HG02970 (cell line): ENCODE data around the gene RUNDC3A.

Source experiments
- ATAC-seq: cut with Tn5 transposase; IDR thresholded peaks from one replicate; pipeline ENCODE4 v1.9.1; 2021; ENCODE audit warnings: mild to moderate bottlenecking, moderate library complexity, moderate number of reproducible peaks; ENCODE audit not compliant: unreplicated experiment, low FRiP score

RUNDC3A gene

GRCh38 chr17:44308320-44308818, at the start of gene RUNDC3A:
TSS of gene RUNDC3A (plus strand) at chr17:44308601. CDS start at chr17:44308833, 232 bp downstream.
- ATAC-seq, result no peak

GRCh38 chr17:44258811-44259351, 49.5 kb upstream of the RUNDC3A start:
- ATAC-seq, result no peak

GRCh38 chr17:44260296-44260695, 48.1 kb upstream of the RUNDC3A start:
- ATAC-seq, result no peak

- ATAC-seq, result no peak
Measured at GRCh38 chr17:44262654-44263225, 45.7 kb upstream of the RUNDC3A start.

- ATAC-seq, result no peak
Measured at GRCh38 chr17:44263345-44263902, 45.0 kb upstream of the RUNDC3A start.

GRCh38 chr17:44266402-44267164, 41.8 kb upstream of the RUNDC3A start:
- ATAC-seq, result no peak

GRCh38 chr17:44267165-44267455, 41.3 kb upstream of the RUNDC3A start:
- no peak for ATAC-seq

GRCh38 chr17:44267818-44268490, 40.4 kb upstream of the RUNDC3A start, which contains the start of gene SLC4A1:
TSS of gene SLC4A1 (minus strand) at chr17:44268135. CDS start at chr17:44262866, 5,269 bp downstream.
- ATAC-seq, result no peak

- no peak for ATAC-seq
Measured at GRCh38 chr17:44268709-44269534, 39.5 kb upstream of the RUNDC3A start.

- ATAC-seq, result no peak
Measured at GRCh38 chr17:44269535-44270240, 38.7 kb upstream of the RUNDC3A start.

- no peak for ATAC-seq
Measured at GRCh38 chr17:44272321-44272951, 36.0 kb upstream of the RUNDC3A start.

- no peak for ATAC-seq
Measured at GRCh38 chr17:44272954-44273353, 35.4 kb upstream of the RUNDC3A start.

GRCh38 chr17:44273607-44274006, 34.8 kb upstream of the RUNDC3A start:
- ATAC-seq, result no peak

- ATAC-seq, result no peak
Measured at GRCh38 chr17:44277976-44278375, 30.4 kb upstream of the RUNDC3A start.

- ATAC-seq, result no peak
Measured at GRCh38 chr17:44279346-44279665, 29.1 kb upstream of the RUNDC3A start.

GRCh38 chr17:44279666-44280391, 28.6 kb upstream of the RUNDC3A start:
- no peak for ATAC-seq

GRCh38 chr17:44280392-44280937, 27.9 kb upstream of the RUNDC3A start:
- ATAC-seq, result no peak

GRCh38 chr17:44281570-44281969, 26.8 kb upstream of the RUNDC3A start:
- no peak for ATAC-seq
